ENCODE results near the gene CCSER1.

DNA sequence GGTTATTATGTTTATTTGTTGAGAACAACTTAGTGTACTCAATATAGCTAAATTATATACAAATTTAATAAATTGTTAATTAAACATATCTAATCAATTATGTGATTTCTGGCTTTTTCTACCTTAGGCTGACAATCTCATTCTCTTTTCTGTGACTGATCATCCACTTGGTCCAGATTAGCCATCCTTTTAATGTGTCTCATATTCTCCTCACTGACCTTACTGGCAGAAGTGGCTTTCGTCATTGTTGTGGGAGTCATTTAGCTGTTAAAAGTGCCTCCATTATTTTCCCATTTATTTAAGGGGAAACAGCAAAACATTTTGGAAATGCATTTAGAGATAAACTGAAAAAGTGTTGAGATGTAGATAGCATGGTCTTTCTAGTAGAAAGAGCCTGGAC, 172.2 kb downstream of the CCSER1 start:
- TF ChIP-seq REST (IDR thresholded peaks at IDR 0.05) (no peak), CTCF (IDR thresholded peaks at IDR 0.05; ENCODE audit: low read depth, low read length, missing input control) (no peak), SP1 (IDR thresholded peaks at IDR 0.05) (no peak), NR2F2 (IDR thresholded peaks at IDR 0.05) (no peak), TAF1 (conservative IDR thresholded peaks at IDR 0.05) (no peak), RAD21 (IDR thresholded peaks at IDR 0.05) (no peak), MAX (IDR thresholded peaks at IDR 0.05) (no peak), FOXA1 (IDR thresholded peaks at IDR 0.05) (no peak), RXRA (IDR thresholded peaks at IDR 0.05) (no peak), JUND (IDR thresholded peaks at IDR 0.05) (no peak), EGR1 (IDR thresholded peaks at IDR 0.05; ENCODE audit: low read depth in 2 of 2) (no peak), HNF4G (IDR thresholded peaks at IDR 0.05) (no peak)
- TF ChIP-seq, protein P1, sequence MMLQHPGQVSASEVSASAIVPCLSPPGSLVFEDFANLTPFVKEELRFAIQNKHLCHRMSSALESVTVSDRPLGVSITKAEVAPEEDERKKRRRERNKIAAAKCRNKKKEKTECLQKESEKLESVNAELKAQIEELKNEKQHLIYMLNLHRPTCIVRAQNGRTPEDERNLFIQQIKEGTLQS (IDR thresholded peaks at IDR 0.05), result no peak
- TF ChIP-seq, protein P2, sequence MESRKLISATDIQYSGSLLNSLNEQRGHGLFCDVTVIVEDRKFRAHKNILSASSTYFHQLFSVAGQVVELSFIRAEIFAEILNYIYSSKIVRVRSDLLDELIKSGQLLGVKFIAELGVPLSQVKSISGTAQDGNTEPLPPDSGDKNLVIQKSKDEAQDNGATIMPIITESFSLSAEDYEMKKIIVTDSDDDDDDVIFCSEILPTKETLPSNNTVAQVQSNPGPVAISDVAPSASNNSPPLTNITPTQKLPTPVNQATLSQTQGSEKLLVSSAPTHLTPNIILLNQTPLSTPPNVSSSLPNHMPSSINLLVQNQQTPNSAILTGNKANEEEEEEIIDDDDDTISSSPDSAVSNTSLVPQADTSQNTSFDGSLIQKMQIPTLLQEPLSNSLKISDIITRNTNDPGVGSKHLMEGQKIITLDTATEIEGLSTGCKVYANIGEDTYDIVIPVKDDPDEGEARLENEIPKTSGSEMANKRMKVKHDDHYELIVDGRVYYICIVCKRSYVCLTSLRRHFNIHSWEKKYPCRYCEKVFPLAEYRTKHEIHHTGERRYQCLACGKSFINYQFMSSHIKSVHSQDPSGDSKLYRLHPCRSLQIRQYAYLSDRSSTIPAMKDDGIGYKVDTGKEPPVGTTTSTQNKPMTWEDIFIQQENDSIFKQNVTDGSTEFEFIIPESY (IDR thresholded peaks at IDR 0.05), result no peak

Data from liver (tissue), 3 donors.